Measurements from ENCODE around the gene ADCY10. TPM values are rescaled to one million over a fixed set of nuclear protein-coding genes. Genes with fewer than 3 reads are reported as not detected.

ADCY10 gene
- total RNA-seq, 1 experiment from 2014 or later = 0.46 TPM

GRCh38 chr1:167761400-167761799 is 152.5 kb downstream of the ADCY10 start:
- Histone ChIP-seq H4K20me1 (ENCODE audit: insufficient read depth) (peaks cover 3% of the 10 kb centered on the region; the same call in 1 of the 2 replicates), H3K36me3 (ENCODE audit: low read depth) (no peaks in the 10 kb centered on the region), H3K4me2 (no peak overlapping the region), H3K27me3 (ENCODE audit: insufficient read depth, low read depth) (no peaks in the 10 kb centered on the region), H2AFZ (no peak overlapping the region), H3K4me3 (no peak overlapping the region), H3K4me1 (replicated peaks; ENCODE audit: insufficient read depth) (no peaks in the 10 kb centered on the region), H3K27ac (no peak overlapping the region), H3F3A (ENCODE audit: insufficient read depth, low read depth) (no peaks in the 10 kb centered on the region; the same call in 1 of the 2 replicates), H3K9me3 (ENCODE audit: insufficient read depth, low read depth) (no peaks in the 10 kb centered on the region), H3K9me2 (ENCODE audit: insufficient read depth) (no peaks in the 10 kb centered on the region), H3K79me2 (ENCODE audit: low read depth) (peaks cover 35% of the 10 kb centered on the region)
- TF ChIP-seq, protein P1, sequence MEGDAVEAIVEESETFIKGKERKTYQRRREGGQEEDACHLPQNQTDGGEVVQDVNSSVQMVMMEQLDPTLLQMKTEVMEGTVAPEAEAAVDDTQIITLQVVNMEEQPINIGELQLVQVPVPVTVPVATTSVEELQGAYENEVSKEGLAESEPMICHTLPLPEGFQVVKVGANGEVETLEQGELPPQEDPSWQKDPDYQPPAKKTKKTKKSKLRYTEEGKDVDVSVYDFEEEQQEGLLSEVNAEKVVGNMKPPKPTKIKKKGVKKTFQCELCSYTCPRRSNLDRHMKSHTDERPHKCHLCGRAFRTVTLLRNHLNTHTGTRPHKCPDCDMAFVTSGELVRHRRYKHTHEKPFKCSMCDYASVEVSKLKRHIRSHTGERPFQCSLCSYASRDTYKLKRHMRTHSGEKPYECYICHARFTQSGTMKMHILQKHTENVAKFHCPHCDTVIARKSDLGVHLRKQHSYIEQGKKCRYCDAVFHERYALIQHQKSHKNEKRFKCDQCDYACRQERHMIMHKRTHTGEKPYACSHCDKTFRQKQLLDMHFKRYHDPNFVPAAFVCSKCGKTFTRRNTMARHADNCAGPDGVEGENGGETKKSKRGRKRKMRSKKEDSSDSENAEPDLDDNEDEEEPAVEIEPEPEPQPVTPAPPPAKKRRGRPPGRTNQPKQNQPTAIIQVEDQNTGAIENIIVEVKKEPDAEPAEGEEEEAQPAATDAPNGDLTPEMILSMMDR (conservative IDR thresholded peaks at IDR 0.05) = no peak
- TF ChIP-seq EZH2 (IDR thresholded peaks at IDR 0.05; ENCODE audit: low read depth) = no peak
- DNase-seq = no peak
- POLR2A ChIA-PET (ENCODE audit: unreplicated experiment) = no interaction called here
- intact Hi-C loops (cut with micrococcal nuclease; ENCODE audit: unreplicated experiment) = no loop called here
- BruUV-seq (replicated peaks) = no TSS peak
- CTCF ChIA-PET = no interaction called here

Other genes starting within 250 kb of the ADCY10 start
- 67.8 and 80.3 TPM in 2 replicates for gene MPZL1, start 192.2 kb downstream of the ADCY10 start, total RNA-seq (2021)
- gene DCAF6, start 22.5 kb upstream of the ADCY10 start, total RNA-seq (2021) = 51.8 and 77.4 TPM in 2 replicates
- gene MPC2, start 22.9 kb upstream of the ADCY10 start, total RNA-seq (2021) = 68.4 and 78.7 TPM in 2 replicates
- 6.0 and 6.7 TPM in 2 replicates for gene GPR161, start 222.8 kb upstream of the ADCY10 start, total RNA-seq (2021)